KMS-11 (cell line): Measurements from ENCODE around the gene OPRL1.

Experiments used
- H2AFZ ChIP-seq: fragments of 200-600 bp; sonication (generic); 2 replicates; pipeline ENCODE4 v1.6.1; 2016; ENCODE audit warnings: antibody characterized with exemption, mixed run types, low read depth
- H3K27ac ChIP-seq: fragments of 200-600 bp; sonication (generic); 2 replicates; pipeline ENCODE4 v1.6.1; 2016; ENCODE audit warnings: mild to moderate bottlenecking, mixed run types
- H3K27me3 ChIP-seq: fragments of 200-600 bp; sonication (generic); 2 replicates; pipeline ENCODE4 v1.6.1; 2017; ENCODE audit warnings: mild to moderate bottlenecking, low read depth, mixed run types, moderate library complexity; ENCODE audit not compliant: insufficient read depth
- H3K36me3 ChIP-seq: fragments of 200-600 bp; sonication (generic); 2 replicates; pipeline ENCODE4 v1.6.1; 2017; ENCODE audit warnings: mild to moderate bottlenecking, mixed run types; ENCODE audit not compliant: insufficient read depth
- H3K4me1 ChIP-seq: fragments of 200-600 bp; sonication (generic); 2 replicates; pipeline ENCODE4 v1.6.1; 2016; ENCODE audit warnings: mild to moderate bottlenecking, low read depth, mixed run types; ENCODE audit not compliant: poor library complexity, severe bottlenecking
- H3K4me2 ChIP-seq: fragments of 200-600 bp; sonication (generic); 2 replicates; pipeline ENCODE4 v1.7.0; 2016; ENCODE audit warnings: mild to moderate bottlenecking, mixed run types
- H3K4me3 ChIP-seq: fragments of 200-600 bp; sonication (generic); IDR thresholded peaks from 2 replicates; pipeline ENCODE4 v1.6.1; 2017; ENCODE audit warnings: low read depth, low read length, mixed read lengths; ENCODE audit not compliant: insufficient read depth
- H3K79me2 ChIP-seq: fragments of 200-600 bp; sonication (generic); 2 replicates; pipeline ENCODE4 v1.6.1; 2016; ENCODE audit warnings: low read depth, mixed run types; ENCODE audit not compliant: insufficient read depth
- H3K9ac ChIP-seq: fragments of 200-600 bp; sonication (generic); 2 replicates; pipeline ENCODE4 v1.6.1; 2016; ENCODE audit warnings: mild to moderate bottlenecking, mixed run types
- H4K20me1 ChIP-seq: fragments of 200-600 bp; sonication (generic); 2 replicates; pipeline ENCODE4 v1.6.1; 2016; ENCODE audit warnings: mild to moderate bottlenecking, mixed run types; ENCODE audit not compliant: insufficient read depth
- TF ChIP-seq, protein P1 (sequence below): fragments of 200-600 bp; sonication (generic); conservative IDR thresholded peaks from 2 replicates; pipeline ENCODE4 v1.6.1; 2017; ENCODE audit warnings: low read depth, mild to moderate bottlenecking, antibody characterized with exemption, low read length, moderate library complexity, mixed read lengths

The OPRL1 gene

DNA sequence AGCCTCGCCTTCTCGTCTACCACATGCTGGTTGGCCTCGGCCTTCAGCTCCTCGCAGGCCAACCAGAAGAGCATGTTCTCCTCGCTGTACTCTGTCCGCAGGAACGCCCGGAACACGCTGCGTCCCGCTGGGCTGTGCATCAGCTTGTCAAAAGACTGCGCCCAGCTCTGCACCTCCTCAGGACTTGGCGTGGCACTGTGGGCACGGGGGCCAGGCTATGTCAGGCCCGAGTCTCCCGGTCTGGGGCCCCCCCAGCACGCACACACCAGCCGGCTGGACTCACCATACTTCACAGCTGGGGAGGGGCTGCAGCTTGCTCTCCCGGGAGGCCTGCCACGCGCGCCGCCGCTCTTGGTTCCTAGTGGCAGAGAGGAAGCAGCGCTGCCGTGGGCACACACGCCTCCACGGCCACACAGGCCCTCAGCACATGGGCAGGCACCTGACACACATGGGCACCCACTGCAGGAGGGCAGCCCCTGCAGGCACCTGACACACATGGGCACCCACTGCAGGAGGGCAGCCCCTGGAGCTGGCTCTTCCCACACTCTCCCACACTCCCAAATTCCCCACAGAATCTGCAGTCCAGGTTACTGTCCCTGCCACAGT, 5.6 kb upstream of the OPRL1 start:
- TF ChIP-seq, protein P1, sequence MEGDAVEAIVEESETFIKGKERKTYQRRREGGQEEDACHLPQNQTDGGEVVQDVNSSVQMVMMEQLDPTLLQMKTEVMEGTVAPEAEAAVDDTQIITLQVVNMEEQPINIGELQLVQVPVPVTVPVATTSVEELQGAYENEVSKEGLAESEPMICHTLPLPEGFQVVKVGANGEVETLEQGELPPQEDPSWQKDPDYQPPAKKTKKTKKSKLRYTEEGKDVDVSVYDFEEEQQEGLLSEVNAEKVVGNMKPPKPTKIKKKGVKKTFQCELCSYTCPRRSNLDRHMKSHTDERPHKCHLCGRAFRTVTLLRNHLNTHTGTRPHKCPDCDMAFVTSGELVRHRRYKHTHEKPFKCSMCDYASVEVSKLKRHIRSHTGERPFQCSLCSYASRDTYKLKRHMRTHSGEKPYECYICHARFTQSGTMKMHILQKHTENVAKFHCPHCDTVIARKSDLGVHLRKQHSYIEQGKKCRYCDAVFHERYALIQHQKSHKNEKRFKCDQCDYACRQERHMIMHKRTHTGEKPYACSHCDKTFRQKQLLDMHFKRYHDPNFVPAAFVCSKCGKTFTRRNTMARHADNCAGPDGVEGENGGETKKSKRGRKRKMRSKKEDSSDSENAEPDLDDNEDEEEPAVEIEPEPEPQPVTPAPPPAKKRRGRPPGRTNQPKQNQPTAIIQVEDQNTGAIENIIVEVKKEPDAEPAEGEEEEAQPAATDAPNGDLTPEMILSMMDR, result no peak
- no peak overlapping the region for H3K27ac ChIP-seq
- no peak overlapping the region for H2AFZ ChIP-seq
- H3K36me3 ChIP-seq, result no peaks in the 10 kb centered on the region
- H3K79me2 ChIP-seq, result no peaks in the 10 kb centered on the region
- H3K4me2 ChIP-seq, result no peak overlapping the region
- peaks cover 20% of the 10 kb centered on the region for H3K4me1 ChIP-seq
- H4K20me1 ChIP-seq, result no peaks in the 10 kb centered on the region
- H3K27me3 ChIP-seq, result 0 out of 2 replicates have a peak, but pooled peaks cover 3% of the 10 kb centered on the region
- no peak overlapping the region for H3K4me3 ChIP-seq
- H3K9ac ChIP-seq, result no peak overlapping the region

DNA sequence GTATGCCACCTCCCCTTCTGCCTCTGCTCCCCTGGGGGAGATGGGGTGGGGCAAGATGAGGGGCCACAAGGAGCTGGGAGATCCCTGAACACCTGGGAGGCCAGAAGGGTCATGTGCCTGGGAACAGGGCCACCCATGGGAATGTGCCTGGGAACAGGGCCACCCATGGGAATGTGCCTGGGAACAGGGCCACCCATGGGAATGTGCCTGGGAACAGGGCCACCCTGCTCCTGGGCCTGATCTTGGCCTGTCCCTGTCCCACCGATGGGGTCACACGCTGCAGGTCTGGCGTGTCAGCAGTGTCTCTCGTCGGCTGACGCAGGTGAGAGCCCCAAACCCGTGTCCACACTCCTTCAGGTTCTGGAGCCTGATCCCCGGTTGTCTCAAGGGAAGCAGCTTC, 4.9 kb upstream of the OPRL1 start:
- Histone ChIP-seq H3K79me2 (no peaks in the 10 kb centered on the region), H3K9ac (no peak overlapping the region), H3K27me3 (0 out of 2 replicates have a peak, but pooled peaks cover 6% of the 10 kb centered on the region), H4K20me1 (no peaks in the 10 kb centered on the region), H3K4me2 (no peak overlapping the region), H3K4me1 (peaks cover 20% of the 10 kb centered on the region), H2AFZ (no peak overlapping the region), H3K4me3 (no peak overlapping the region), H3K27ac (no peak overlapping the region), H3K36me3 (no peaks in the 10 kb centered on the region)
- TF ChIP-seq, protein P1, result no peak

DNA sequence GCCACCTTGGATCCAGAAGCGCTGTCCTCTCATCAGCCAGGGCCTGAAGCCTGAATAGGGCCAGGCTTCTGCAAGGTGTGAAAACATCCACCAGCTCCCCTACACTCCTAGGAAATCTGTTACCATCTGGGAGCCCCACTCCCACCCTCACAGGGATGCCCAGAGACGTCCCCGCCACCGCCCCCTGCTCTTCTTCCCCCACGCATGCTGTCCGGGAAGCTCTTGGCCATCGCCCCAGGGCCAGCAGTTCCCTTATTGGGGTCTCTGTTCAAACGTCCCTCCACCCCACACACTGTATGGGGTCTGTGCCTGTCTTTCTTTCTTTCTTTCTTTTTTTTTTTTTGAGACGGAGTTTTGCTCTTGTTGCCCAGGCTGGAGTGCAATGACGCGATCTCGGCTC, 4.3 kb upstream of the OPRL1 start:
- Histone ChIP-seq H2AFZ (no peak overlapping the region), H3K36me3 (no peaks in the 10 kb centered on the region), H3K4me1 (peaks cover 20% of the 10 kb centered on the region), H3K27ac (no peak overlapping the region), H3K4me3 (no peak overlapping the region), H3K79me2 (no peaks in the 10 kb centered on the region), H4K20me1 (no peaks in the 10 kb centered on the region), H3K9ac (no peak overlapping the region), H3K4me2 (no peak overlapping the region), H3K27me3 (peaks cover 12% of the 10 kb centered on the region; the same call in 1 of the 2 replicates)
- TF ChIP-seq, protein P1, result no peak

DNA sequence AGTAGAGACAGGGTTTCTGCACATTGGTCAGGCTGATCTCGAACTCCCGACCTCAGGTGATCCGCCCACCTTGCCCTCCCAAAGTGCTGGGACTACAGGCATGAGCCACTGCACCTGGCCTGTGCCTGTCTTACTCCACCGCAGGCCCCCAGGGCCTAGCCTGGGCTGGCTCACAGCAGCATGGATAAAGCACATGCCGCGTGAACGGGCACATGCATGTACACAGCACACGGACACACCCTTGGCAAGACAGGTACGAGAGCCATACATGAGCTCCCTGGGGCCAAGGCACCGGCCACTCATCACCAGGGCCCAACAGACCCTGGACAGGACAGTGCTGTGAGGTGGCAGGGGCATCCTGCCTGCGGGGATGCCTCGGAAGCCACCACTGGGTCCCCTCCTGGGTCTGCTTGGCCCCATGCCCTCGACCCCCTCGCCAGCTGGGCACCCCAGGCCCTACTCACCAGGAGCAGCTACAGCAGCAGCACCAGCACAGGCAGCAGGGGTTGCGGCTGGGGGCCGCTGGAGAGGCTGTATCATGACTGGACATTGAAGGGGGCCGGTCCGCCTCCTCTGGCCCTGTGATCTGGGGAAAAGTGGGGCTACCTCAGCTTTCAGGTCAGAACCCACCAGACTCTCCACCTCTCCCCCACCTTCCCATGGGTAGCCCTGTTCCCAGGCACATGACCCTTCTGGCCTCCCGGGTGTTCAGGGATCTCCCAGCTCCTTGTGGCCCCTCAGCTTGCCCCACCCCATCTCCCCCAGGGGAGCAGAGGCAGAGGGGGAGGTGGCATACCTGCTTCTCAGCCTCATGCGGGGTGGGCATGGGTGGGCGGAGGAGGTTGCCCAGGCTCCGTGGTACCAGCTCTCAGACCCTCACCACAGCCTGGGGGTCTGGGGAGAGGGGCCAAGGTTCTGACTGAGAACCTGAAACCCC, 3.6 kb upstream of the OPRL1 start:
- Histone ChIP-seq H3K9ac (no peak overlapping the region), H3K36me3 (no peaks in the 10 kb centered on the region), H3K4me2 (no peak overlapping the region), H3K27me3 (peaks cover 19% of the 10 kb centered on the region; the same call in 1 of the 2 replicates), H3K4me3 (no peak overlapping the region), H2AFZ (no peak overlapping the region), H3K79me2 (no peaks in the 10 kb centered on the region), H3K4me1 (peaks cover 20% of the 10 kb centered on the region), H4K20me1 (no peaks in the 10 kb centered on the region), H3K27ac (no peak overlapping the region)
- TF ChIP-seq, protein P1, result no peak
